ENCODE results near the gene EIF6. TPM values are rescaled to one million over a fixed set of nuclear protein-coding genes. Genes with fewer than 3 reads are reported as not detected.

The EIF6 gene
- total RNA-seq, 1 experiment from 2014 or later: 180 TPM

DNA sequence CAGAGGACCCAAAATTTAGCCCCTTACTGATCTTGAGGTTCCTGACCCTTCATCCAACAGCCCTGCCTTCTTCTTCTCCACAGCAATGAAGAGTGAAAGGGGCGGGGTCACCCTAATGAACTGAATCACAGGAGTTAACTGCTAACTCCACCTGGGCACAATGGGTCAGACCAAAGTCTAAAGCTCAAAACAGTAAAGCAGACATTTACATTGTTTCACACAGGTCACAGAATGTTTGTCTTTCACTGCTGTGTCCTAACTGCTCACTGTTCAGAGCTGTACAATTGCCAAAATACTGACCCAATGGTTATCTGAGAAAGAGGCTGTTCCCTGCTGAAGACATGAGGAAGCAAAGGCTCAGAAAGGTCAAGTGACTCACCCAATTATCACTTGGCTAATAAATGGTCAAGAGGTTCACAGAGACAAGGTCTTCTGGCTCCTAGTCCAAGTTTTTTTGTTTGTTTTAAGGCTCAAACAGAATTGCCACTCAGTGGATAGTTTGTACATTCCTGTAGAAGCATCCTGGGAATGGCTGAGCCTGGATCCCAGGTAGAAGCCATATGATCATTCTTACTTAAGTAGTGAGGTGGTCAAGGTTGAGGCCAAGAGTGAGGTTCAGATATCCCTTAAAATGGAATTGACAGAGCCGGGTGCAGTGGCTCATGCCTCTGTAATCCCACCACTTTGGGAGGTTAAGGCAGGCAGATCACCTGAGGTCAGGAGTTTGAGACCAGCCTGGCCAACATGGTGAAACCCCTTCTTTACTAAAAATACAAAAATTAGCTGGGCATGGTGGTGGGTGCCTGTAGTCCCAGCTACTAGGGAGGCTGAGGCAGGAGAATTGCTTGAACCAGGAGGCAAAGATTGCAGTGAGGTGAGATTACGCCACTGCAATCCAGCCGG is 42.8 kb upstream of the EIF6 start:
- TF ChIP-seq EZH2 (IDR thresholded peaks at IDR 0.05; ENCODE audit: borderline replicate concordance, low read depth, low read length, poor library complexity, severe bottlenecking) (no peak), CTCF (conservative IDR thresholded peaks at IDR 0.05; ENCODE audit: low read depth, low read length) (no peak)
- no peak for DNase-seq (ENCODE audit: low spot score)
- no peak overlapping the region for H3K4me3 ChIP-seq (ENCODE audit: low read depth, low read length, poor library complexity, severe bottlenecking)
- POLR2A ChIA-PET (ENCODE audit: low non-redundant PET): no interaction called here
- H3K4me1 ChIP-seq (ENCODE audit: insufficient read depth, low read length, poor library complexity, severe bottlenecking): no peaks in the 10 kb centered on the region
- no TSS peak for BruUV-seq (replicated peaks)
- no peaks in the 10 kb centered on the region for H3K27me3 ChIP-seq (replicated peaks; ENCODE audit: insufficient read depth, low read depth, low read length, poor library complexity)
- H3K9me3 ChIP-seq (ENCODE audit: low read depth, low read length, poor library complexity, severe bottlenecking): no peaks in the 10 kb centered on the region
- CTCF ChIA-PET: no interaction called here
- H3K36me3 ChIP-seq (ENCODE audit: insufficient read depth, low read length, poor library complexity, severe bottlenecking): no peaks in the 10 kb centered on the region
- no peak overlapping the region for H3K27ac ChIP-seq (ENCODE audit: low read depth, low read length, poor library complexity, severe bottlenecking)
- intact Hi-C loops (cut with micrococcal nuclease; ENCODE audit: unreplicated experiment): no loop called here

GRCh38 chr20:35326740-35327073 is 42.1 kb upstream of the EIF6 start:
- Histone ChIP-seq H3K27ac (ENCODE audit: low read depth, low read length, poor library complexity, severe bottlenecking) (no peak overlapping the region), H3K36me3 (ENCODE audit: insufficient read depth, low read length, poor library complexity, severe bottlenecking) (no peaks in the 10 kb centered on the region), H3K4me3 (ENCODE audit: low read depth, low read length, poor library complexity, severe bottlenecking) (no peak overlapping the region), H3K4me1 (ENCODE audit: insufficient read depth, low read length, poor library complexity, severe bottlenecking) (no peaks in the 10 kb centered on the region), H3K9me3 (ENCODE audit: low read depth, low read length, poor library complexity, severe bottlenecking) (no peaks in the 10 kb centered on the region), H3K27me3 (replicated peaks; ENCODE audit: insufficient read depth, low read depth, low read length, poor library complexity) (no peaks in the 10 kb centered on the region)
- CTCF ChIA-PET: no interaction called here
- no peak for DNase-seq (ENCODE audit: low spot score)
- intact Hi-C loops (cut with micrococcal nuclease; ENCODE audit: unreplicated experiment): no loop called here
- TF ChIP-seq EZH2 (IDR thresholded peaks at IDR 0.05; ENCODE audit: borderline replicate concordance, low read depth, low read length, poor library complexity, severe bottlenecking) (no peak), CTCF (conservative IDR thresholded peaks at IDR 0.05; ENCODE audit: low read depth, low read length) (no peak)
- BruUV-seq (replicated peaks): no TSS peak
- POLR2A ChIA-PET (ENCODE audit: low non-redundant PET): no interaction called here

- Histone ChIP-seq H3K4me1 (ENCODE audit: insufficient read depth, low read length, poor library complexity, severe bottlenecking) (no peaks in the 10 kb centered on the region), H3K4me3 (ENCODE audit: low read depth, low read length, poor library complexity, severe bottlenecking) (no peak overlapping the region), H3K27me3 (replicated peaks; ENCODE audit: insufficient read depth, low read depth, low read length, poor library complexity) (no peaks in the 10 kb centered on the region), H3K9me3 (ENCODE audit: low read depth, low read length, poor library complexity, severe bottlenecking) (no peaks in the 10 kb centered on the region), H3K27ac (ENCODE audit: low read depth, low read length, poor library complexity, severe bottlenecking) (no peak overlapping the region), H3K36me3 (ENCODE audit: insufficient read depth, low read length, poor library complexity, severe bottlenecking) (no peaks in the 10 kb centered on the region)
- DNase-seq (ENCODE audit: low spot score): no peak
- no TSS peak for BruUV-seq (replicated peaks)
- POLR2A ChIA-PET (ENCODE audit: low non-redundant PET): no interaction called here
- intact Hi-C loops (cut with micrococcal nuclease; ENCODE audit: unreplicated experiment): no loop called here
- TF ChIP-seq EZH2 (IDR thresholded peaks at IDR 0.05; ENCODE audit: borderline replicate concordance, low read depth, low read length, poor library complexity, severe bottlenecking): no peak
- no peak for TF ChIP-seq CTCF (conservative IDR thresholded peaks at IDR 0.05; ENCODE audit: low read depth, low read length)
- CTCF ChIA-PET: no interaction called here
Observed at GRCh38 chr20:35326021-35326739, 41.6 kb upstream of the EIF6 start.
